NCI-H1930 (cell line): ENCODE results near the gene CDHR2.

Source experiments
- DNase-seq, 2 experiments: peaks; one replicate each; lab custom pipeline; 2025; lab: John Stamatoyannopoulos, UW

Gene CDHR2

GRCh38 chr5:176548967-176549444, at the start of gene CDHR2:
CDHR2 (plus strand) TSS chr5:176549342; CDS start chr5:176565353, 16,011 bp downstream.
- DNase-seq, result no peak

- no peak for DNase-seq
Observed at GRCh38 chr5:176500511-176500910, 48.6 kb upstream of the CDHR2 start.

- no peak for DNase-seq
Observed at GRCh38 chr5:176501333-176501732, 47.8 kb upstream of the CDHR2 start.

- no peak for DNase-seq
Observed at GRCh38 chr5:176503496-176503895, 45.6 kb upstream of the CDHR2 start.

- DNase-seq, result no peak
Observed at GRCh38 chr5:176507911-176508310, 41.2 kb upstream of the CDHR2 start.

- DNase-seq, result no peak
Observed at GRCh38 chr5:176508603-176509002, 40.5 kb upstream of the CDHR2 start.

- DNase-seq, result no peak
Observed at GRCh38 chr5:176513788-176514187, 35.4 kb upstream of the CDHR2 start.

GRCh38 chr5:176514244-176514950, 34.7 kb upstream of the CDHR2 start:
- no peak for DNase-seq

GRCh38 chr5:176515396-176515795, 33.7 kb upstream of the CDHR2 start:
- DNase-seq, result no peak

- DNase-seq, result no peak
Observed at GRCh38 chr5:176517053-176517661, 32.0 kb upstream of the CDHR2 start.

GRCh38 chr5:176519810-176520720, 29.1 kb upstream of the CDHR2 start:
- no peak for DNase-seq

GRCh38 chr5:176521286-176521685, 27.9 kb upstream of the CDHR2 start:
- no peak for DNase-seq

GRCh38 chr5:176521699-176522263, 27.4 kb upstream of the CDHR2 start:
- no peak for DNase-seq

GRCh38 chr5:176524138-176524537, 25.0 kb upstream of the CDHR2 start:
- DNase-seq, result no peak

GRCh38 chr5:176524987-176525386, 24.2 kb upstream of the CDHR2 start:
- no peak for DNase-seq

- no peak for DNase-seq
Observed at GRCh38 chr5:176525677-176526076, 23.5 kb upstream of the CDHR2 start.

GRCh38 chr5:176526462-176526861, 22.7 kb upstream of the CDHR2 start:
- no peak for DNase-seq

- no peak for DNase-seq
Observed at GRCh38 chr5:176527246-176528222, 21.6 kb upstream of the CDHR2 start.

GRCh38 chr5:176528301-176528700, 20.8 kb upstream of the CDHR2 start:
- DNase-seq, result no peak

- no peak for DNase-seq
Observed at GRCh38 chr5:176528761-176529115, 20.4 kb upstream of the CDHR2 start.

GRCh38 chr5:176529116-176529740, 19.9 kb upstream of the CDHR2 start:
- no peak for DNase-seq
